GM23338 (cell line): ENCODE measurements around the gene C6orf136. TPM values are rescaled to one million over a fixed set of nuclear protein-coding genes. Genes with fewer than 3 reads are reported as not detected.

ENCODE experiments used
- ATAC-seq: fragments of 200-7000 bp; cut with Tn5 transposase; 3 replicates; pipeline ENCODE4 v1.9.1; 2020
- DNase-seq: peaks from one replicate; pipeline ENCODE4 v3.0.0-alpha.2; 2015; ENCODE audit warnings: low spot score
- H2AFZ ChIP-seq: fragments of 200-600 bp; sonication (generic); 2 replicates; pipeline ENCODE4 v1.8.0; 2016; ENCODE audit warnings: antibody characterized with exemption, mild to moderate bottlenecking, moderate library complexity
- H3F3A ChIP-seq: fragments of 200-600 bp; sonication (generic); replicated peaks from 2 replicates; pipeline ENCODE4 v1.8.0; 2017; ENCODE audit warnings: antibody characterized with exemption, mixed run types, low read depth
- H3K27ac ChIP-seq: fragments of 200-600 bp; sonication (generic); 2 replicates; pipeline ENCODE4 v1.6.1; 2016; ENCODE audit warnings: low read depth
- H3K27me3 ChIP-seq: fragments of 200-600 bp; sonication (generic); 2 replicates; pipeline ENCODE4 v1.8.0; 2016; ENCODE audit warnings: mild to moderate bottlenecking, mixed run types, moderate library complexity; ENCODE audit not compliant: insufficient read depth
- H3K36me3 ChIP-seq: fragments of 200-600 bp; sonication (generic); 2 replicates; pipeline ENCODE4 v1.8.0; 2016; ENCODE audit warnings: mild to moderate bottlenecking; ENCODE audit not compliant: insufficient read depth
- H3K4me1 ChIP-seq: fragments of 200-600 bp; sonication (generic); 2 replicates; pipeline ENCODE4 v1.8.0; 2016; ENCODE audit warnings: mild to moderate bottlenecking, moderate library complexity; ENCODE audit not compliant: insufficient read depth
- H3K4me2 ChIP-seq: fragments of 200-600 bp; sonication (generic); 2 replicates; pipeline ENCODE4 v1.7.1; 2017; ENCODE audit warnings: mixed run types
- H3K4me3 ChIP-seq: fragments of 200-600 bp; sonication (generic); 2 replicates; pipeline ENCODE4 v1.6.1; 2016; ENCODE audit warnings: mixed run types
- H3K79me2 ChIP-seq: fragments of 200-600 bp; sonication (generic); replicated peaks from 2 replicates; pipeline ENCODE4 v1.8.0; 2017; ENCODE audit warnings: mild to moderate bottlenecking; ENCODE audit not compliant: insufficient read depth
- H3K9me2 ChIP-seq: fragments of 200-600 bp; sonication (generic); 2 replicates; pipeline ENCODE4 v1.8.0; 2017; ENCODE audit not compliant: insufficient read depth
- H4K20me1 ChIP-seq: fragments of 200-600 bp; sonication (generic); replicated peaks from 2 replicates; pipeline ENCODE4 v1.8.0; 2017; ENCODE audit warnings: mild to moderate bottlenecking; ENCODE audit not compliant: insufficient read depth
- H3K27ac Mint-ChIP-seq: 2 replicates; pipeline ENCODE4 v1.8.0; 2020; ENCODE audit warnings: inconsistent platforms, mild to moderate bottlenecking, moderate library complexity, mixed read lengths
- H3K27me3 Mint-ChIP-seq: 3 replicates; pipeline ENCODE4 v1.8.0; 2022; ENCODE audit warnings: low read depth, mild to moderate bottlenecking, moderate library complexity, mixed read lengths, inconsistent platforms; ENCODE audit not compliant: insufficient read depth, poor library complexity
- H3K36me3 Mint-ChIP-seq: 3 replicates; pipeline ENCODE4 v1.8.0; 2021; ENCODE audit warnings: low read depth, mild to moderate bottlenecking, inconsistent platforms, moderate library complexity, mixed read lengths
- H3K4me1 Mint-ChIP-seq: 3 replicates; pipeline ENCODE4 v1.8.0; 2020; ENCODE audit warnings: mild to moderate bottlenecking, inconsistent platforms, mixed read lengths
- H3K4me3 Mint-ChIP-seq: 3 replicates; pipeline ENCODE4 v1.8.0; 2021; ENCODE audit warnings: moderate library complexity, mild to moderate bottlenecking, inconsistent platforms, mixed read lengths
- H3K9me3 Mint-ChIP-seq: 3 replicates; pipeline ENCODE4 v1.8.0; 2020; ENCODE audit warnings: moderate library complexity, mild to moderate bottlenecking, inconsistent platforms, mixed read lengths
- CREB1 ChIP-seq: fragments of 250-450 bp; sonication (Bioruptor Pico); IDR thresholded peaks from 2 replicates; pipeline ENCODE4 v1.5.0; 2020; ENCODE audit warnings: low read depth, mild to moderate bottlenecking, moderate library complexity
- CTCF ChIP-seq, 2 experiments: fragments of 200-600 bp in 1 of 2; sonication (generic) in 1 of 2; conservative IDR thresholded peaks; 2 replicates each; pipeline versions ENCODE4 v1.5.1 to v1.6.1; 2016 to 2017; ENCODE audit warnings: antibody characterized with exemption in 2 of 2, low read depth in 2 of 2, mild to moderate bottlenecking in 2 of 2, moderate library complexity in 1 of 2
- EZH2 ChIP-seq: fragments of 200-600 bp; sonication (generic); IDR thresholded peaks from one replicate; pipeline ENCODE4 v1.8.0; 2017; ENCODE audit warnings: antibody characterized with exemption, mild to moderate bottlenecking, low read depth; ENCODE audit not compliant: unreplicated experiment
- REST ChIP-seq: IDR thresholded peaks from one replicate; pipeline ENCODE4 v1.6.1; 2018; ENCODE audit warnings: antibody characterized with exemption; ENCODE audit not compliant: unreplicated experiment
- STAT1 ChIP-seq: IDR thresholded peaks from one replicate; pipeline ENCODE4 v1.6.1; 2016; ENCODE audit warnings: antibody characterized with exemption; ENCODE audit not compliant: unreplicated experiment
- ZNF331 ChIP-seq: fragments of 250-450 bp; sonication (Bioruptor Pico); IDR thresholded peaks from 2 replicates; pipeline ENCODE4 v1.5.0; 2020; ENCODE audit warnings: low read depth, mild to moderate bottlenecking, moderate library complexity
- polyA plus RNA-seq: library from polyadenylated mRNA; unstranded; fragments of >200 nt; fragmentation: Nextera tagmentation; extraction: Ambion mirVana; gene quantifications from 2 replicates; pipeline ENCODE4 v1.2.1, GENCODE V29; 2016
- total RNA-seq: library from RNA; depleted of rRNA; stranded (reverse); fragments of >200 nt; shearing (Covaris generic); gene quantifications from 2 replicates; pipeline ENCODE4 v1.2.3, GENCODE V29; 2014

C6orf136 gene
- total and polyA plus RNA-seq, 2 experiments from 2014 or later, result 12.5 to 27.5 TPM

GRCh38 chr6:30683183-30683979 is 36.4 kb downstream of the C6orf136 start (continued):
- no peak for TF ChIP-seq REST
- TF ChIP-seq STAT1, result no peak
- no peak for TF ChIP-seq ZNF331 (CRISPR knock-in tag)
- TF ChIP-seq CREB1 (CRISPR knock-in tag), result no peak
- no peak for TF ChIP-seq EZH2

- H2AFZ ChIP-seq, result no peak overlapping the region
- no peaks in the 10 kb centered on the region for H3K36me3 ChIP-seq
- ATAC-seq (no peak), DNase-seq (no peak)
- H3K4me3 ChIP-seq, result peak overlapping the region; percentile 45
- H3K4me2 ChIP-seq, result peak overlapping the region; percentile 76
- H3K9me2 ChIP-seq, result no peaks in the 10 kb centered on the region
- TF ChIP-seq CTCF (conservative IDR thresholded peaks at IDR 0.05; ENCODE audit: low read depth in 2 of 2), result no peak
- H3K9me3 Mint-ChIP-seq, result no peaks in the 10 kb centered on the region; the same call in 2 of the 3 replicates
- no peaks in the 10 kb centered on the region; the same call in 1 of the 2 replicates for H4K20me1 ChIP-seq
- H3K4me1 ChIP-seq, result peaks cover 48% of the 10 kb centered on the region
- peak overlapping the region; percentile 63 for H3K4me3 Mint-ChIP-seq
- peaks cover 67% of the 10 kb centered on the region for H3K4me1 Mint-ChIP-seq
- H3K27me3 ChIP-seq, result 0 out of 2 replicates have a peak, but pooled peaks cover 5% of the 10 kb centered on the region
- peaks cover 29% of the 10 kb centered on the region for H3K27me3 Mint-ChIP-seq
- 0 out of 2 replicates have a peak, but pooled peaks cover 9% of the 10 kb centered on the region for H3F3A ChIP-seq
- H3K27ac Mint-ChIP-seq, result peak overlapping the region; percentile 49; the same call in 1 of the 2 replicates
- H3K36me3 Mint-ChIP-seq, result peaks cover 17% of the 10 kb centered on the region
- peaks cover 22% of the 10 kb centered on the region for H3K79me2 ChIP-seq
- no peak overlapping the region for H3K27ac ChIP-seq
These were observed 37.0 kb downstream of the C6orf136 start for GRCh38 chr6:30683980-30684338.
